ENCODE measurements around the gene SCGB2B2. TPM values are rescaled to one million over a fixed set of nuclear protein-coding genes. Genes with fewer than 3 reads are reported as not detected.

The SCGB2B2 gene
- total RNA-seq, 1 donor from 2014 or later, result 0.14 TPM

- no peak for FAIRE-seq
- Histone ChIP-seq H3K27me3 (ENCODE audit: insufficient read depth, low read length) (no peaks in the 10 kb centered on the region), H3K9me3 (ENCODE audit: insufficient read depth, low read depth, low read length) (peaks cover 2% of the 10 kb centered on the region), H3K27ac (ENCODE audit: low read depth, low read length) (no peak overlapping the region), H3K9ac (ENCODE audit: low read length) (no peak overlapping the region), H3K4me2 (ENCODE audit: low read length) (no peak overlapping the region), H4K20me1 (ENCODE audit: insufficient read depth, low read length) (no peaks in the 10 kb centered on the region), H3K36me3 (ENCODE audit: insufficient read depth, low read length) (no peaks in the 10 kb centered on the region), H3K4me3 (ENCODE audit: insufficient read depth, low read depth, low read length) (no peak overlapping the region), H2AFZ (ENCODE audit: low read depth, low read length) (no peak overlapping the region), H3K4me1 (ENCODE audit: insufficient read depth, low read length) (no peaks in the 10 kb centered on the region), H3K79me2 (ENCODE audit: insufficient read depth, low read length) (no peaks in the 10 kb centered on the region)
- TF ChIP-seq EZH2 (IDR thresholded peaks at IDR 0.05; ENCODE audit: insufficient read depth, low read length), result no peak
- no peak for TF ChIP-seq CTCF (IDR thresholded peaks at IDR 0.05; ENCODE audit: insufficient read depth, low read depth, low read length)
- Mint-ChIP-seq H3K4me3 (ENCODE audit: unreplicated experiment) (no peak overlapping the region), H3K4me1 (ENCODE audit: low read depth, unreplicated experiment) (no peaks in the 10 kb centered on the region), H3K27me3 (ENCODE audit: low read depth, unreplicated experiment) (peaks cover 5% of the 10 kb centered on the region), H3K27ac (ENCODE audit: unreplicated experiment) (no peak overlapping the region), H3K9me3 (ENCODE audit: unreplicated experiment) (peaks cover 12% of the 10 kb centered on the region), H3K36me3 (ENCODE audit: low read depth, unreplicated experiment) (peaks cover 2% of the 10 kb centered on the region)
- no peak for DNase-seq (ENCODE audit: low read depth)
Measured at GRCh38 chr19:34651747-34652146, 25.2 kb downstream of the SCGB2B2 start.

- no peaks in the 10 kb centered on the region for H3K79me2 ChIP-seq (ENCODE audit: insufficient read depth, low read length)
- H3K4me2 ChIP-seq (ENCODE audit: low read length), result no peak overlapping the region
- Mint-ChIP-seq H3K27me3 (ENCODE audit: low read depth, unreplicated experiment) (peaks cover 16% of the 10 kb centered on the region), H3K36me3 (ENCODE audit: low read depth, unreplicated experiment) (peaks cover 3% of the 10 kb centered on the region), H3K4me1 (ENCODE audit: low read depth, unreplicated experiment) (no peaks in the 10 kb centered on the region), H3K9me3 (ENCODE audit: unreplicated experiment) (peaks cover 8% of the 10 kb centered on the region), H3K27ac (ENCODE audit: unreplicated experiment) (no peak overlapping the region), H3K4me3 (ENCODE audit: unreplicated experiment) (no peak overlapping the region)
- H3K27me3 ChIP-seq (ENCODE audit: insufficient read depth, low read length), result no peaks in the 10 kb centered on the region
- no peaks in the 10 kb centered on the region for H3K36me3 ChIP-seq (ENCODE audit: insufficient read depth, low read length)
- FAIRE-seq (no peak), DNase-seq (ENCODE audit: low read depth) (no peak)
- TF ChIP-seq EZH2 (IDR thresholded peaks at IDR 0.05; ENCODE audit: insufficient read depth, low read length) (no peak), CTCF (IDR thresholded peaks at IDR 0.05; ENCODE audit: insufficient read depth, low read depth, low read length) (no peak)
- H3K9ac ChIP-seq (ENCODE audit: low read length), result no peak overlapping the region
- peaks cover 2% of the 10 kb centered on the region for H3K9me3 ChIP-seq (ENCODE audit: insufficient read depth, low read depth, low read length)
- no peak overlapping the region for H2AFZ ChIP-seq (ENCODE audit: low read depth, low read length)
- no peak overlapping the region for H3K4me3 ChIP-seq (ENCODE audit: insufficient read depth, low read depth, low read length)
- H3K4me1 ChIP-seq (ENCODE audit: insufficient read depth, low read length), result no peaks in the 10 kb centered on the region
- no peak overlapping the region for H3K27ac ChIP-seq (ENCODE audit: low read depth, low read length)
- H4K20me1 ChIP-seq (ENCODE audit: insufficient read depth, low read length), result no peaks in the 10 kb centered on the region
Measured at GRCh38 chr19:34649886-34650543, 26.9 kb downstream of the SCGB2B2 start.

GRCh38 chr19:34645551-34645950 is 31.4 kb downstream of the SCGB2B2 start:
- no peak overlapping the region for H3K27ac ChIP-seq (ENCODE audit: low read depth, low read length)
- H3K79me2 ChIP-seq (ENCODE audit: insufficient read depth, low read length), result no peaks in the 10 kb centered on the region
- no peak for DNase-seq (ENCODE audit: low read depth)
- Mint-ChIP-seq H3K4me1 (ENCODE audit: low read depth, unreplicated experiment) (no peaks in the 10 kb centered on the region), H3K9me3 (ENCODE audit: unreplicated experiment) (peaks cover under 1% of the 10 kb centered on the region), H3K36me3 (ENCODE audit: low read depth, unreplicated experiment) (peaks cover 2% of the 10 kb centered on the region), H3K4me3 (ENCODE audit: unreplicated experiment) (no peak overlapping the region), H3K27me3 (ENCODE audit: low read depth, unreplicated experiment) (peaks cover 16% of the 10 kb centered on the region), H3K27ac (ENCODE audit: unreplicated experiment) (no peak overlapping the region)
- no peak overlapping the region for H3K4me2 ChIP-seq (ENCODE audit: low read length)
- no peak for FAIRE-seq
- no peaks in the 10 kb centered on the region for H3K4me1 ChIP-seq (ENCODE audit: insufficient read depth, low read length)
- TF ChIP-seq EZH2 (IDR thresholded peaks at IDR 0.05; ENCODE audit: insufficient read depth, low read length) (no peak), CTCF (IDR thresholded peaks at IDR 0.05; ENCODE audit: insufficient read depth, low read depth, low read length) (no peak)
- H3K4me3 ChIP-seq (ENCODE audit: insufficient read depth, low read depth, low read length), result no peak overlapping the region
- no peaks in the 10 kb centered on the region for H4K20me1 ChIP-seq (ENCODE audit: insufficient read depth, low read length)
- H3K36me3 ChIP-seq (ENCODE audit: insufficient read depth, low read length), result no peaks in the 10 kb centered on the region
- no peak overlapping the region for H2AFZ ChIP-seq (ENCODE audit: low read depth, low read length)
- no peaks in the 10 kb centered on the region for H3K27me3 ChIP-seq (ENCODE audit: insufficient read depth, low read length)
- no peak overlapping the region for H3K9ac ChIP-seq (ENCODE audit: low read length)
- peaks cover 2% of the 10 kb centered on the region for H3K9me3 ChIP-seq (ENCODE audit: insufficient read depth, low read depth, low read length)
